HepG2 (cell line): ENCODE results near the gene LMNTD1. TPM values are rescaled to one million over a fixed set of nuclear protein-coding genes. Genes with fewer than 3 reads are reported as not detected.

Experiments used
- ATAC-seq: fragments of 200-7000 bp; cut with Tn5 transposase; 3 replicates; pipeline ENCODE4 v1.9.1; 2020; ENCODE audit warnings: mild to moderate bottlenecking, moderate library complexity
- BruUV-seq: library from RNA; stranded (reverse); fragments of 400-500 nt; replicated peaks from 2 replicates; lab custom pipeline; 2021; lab: Mats Ljungman, UMichigan
- CTCF ChIA-PET: fragments of 300-600 bp; formaldehyde crosslinking; extraction: SDS; loops from one replicate; lab custom pipeline; 2021; ENCODE audit warnings: low total read pairs, inconsistent platforms, low intra/inter-chr PET ratio; lab: Yijun Ruan, JAX
- POLR2A ChIA-PET: fragments of 350-600 bp; sonication (Branson Sonifier 250); formaldehyde crosslinking; loops from one replicate; lab custom pipeline; 2020; ENCODE audit warnings: antibody characterized with exemption, inconsistent platforms; lab: Yijun Ruan, JAX
- DNase-seq: peaks from one replicate; pipeline ENCODE4 v3.0.0-alpha.2; 2015; ENCODE audit warnings: low spot score
- FAIRE-seq: peaks from 3 replicates; lab custom pipeline; 2011; peaks lifted over from hg19 to GRCh38; lab: Jason Lieb, UNC
- H2AFZ ChIP-seq: one replicate; pipeline ENCODE4 v1.6.1; 2011; ENCODE audit warnings: low read length, inconsistent platforms
- H3K27ac ChIP-seq: fragments of 300-600 bp; 3 replicates; pipeline ENCODE4 v1.8.0; 2011; ENCODE audit warnings: mixed run types, mild to moderate bottlenecking, mixed read lengths, low read length, inconsistent platforms; ENCODE audit not compliant: insufficient read depth; ENCODE audit errors: extremely low read length
- H3K27me3 ChIP-seq, 2 experiments: fragments of 200-600 bp in 1 of 2; 2 replicates in 1 of 2; 3 replicates in 1 of 2; pipeline versions ENCODE4 v1.6.0 to v1.8.0; 2011; ENCODE audit warnings: low read length in 2 of 2, mild to moderate bottlenecking in 2 of 2, moderate library complexity in 2 of 2, inconsistent platforms in 1 of 2; ENCODE audit not compliant: insufficient read depth in 2 of 2, control insufficient read depth in 1 of 2
- H3K36me3 ChIP-seq, 2 experiments: fragments of 200-600 bp in 1 of 2; replicated peaks in 1 of 2; 2 replicates in 1 of 2; 3 replicates in 1 of 2; pipeline versions ENCODE4 v1.5.1 to v1.8.0; 2011; ENCODE audit warnings: low read length in 2 of 2, inconsistent platforms in 1 of 2; ENCODE audit not compliant: insufficient read depth in 2 of 2, control insufficient read depth in 1 of 2
- H3K4me1 ChIP-seq: 2 replicates; pipeline ENCODE4 v1.5.1; 2012; ENCODE audit warnings: low read length, inconsistent platforms; ENCODE audit not compliant: insufficient read depth
- H3K4me2 ChIP-seq: 2 replicates; pipeline ENCODE4 v1.6.0; 2011; ENCODE audit warnings: low read depth, low read length, inconsistent platforms
- H3K4me3 ChIP-seq, 3 experiments: fragments of 200-600 bp in 1 of 3; sonication (generic), shearing (Covaris generic) in 1 of 3; replicated peaks in 1 of 3; 2 replicates each; pipeline ENCODE4 v1.5.1; 2011 to 2016; ENCODE audit warnings: low read length in 3 of 3, inconsistent platforms in 2 of 3, low read depth in 2 of 3, mild to moderate bottlenecking in 2 of 3, control low read depth in 1 of 3, mixed read lengths in 1 of 3; ENCODE audit not compliant: insufficient read depth in 1 of 3
- H3K79me2 ChIP-seq: one replicate; pipeline ENCODE4 v1.6.1; 2011; ENCODE audit warnings: low read length, inconsistent platforms; ENCODE audit not compliant: insufficient read depth
- H3K9ac ChIP-seq: 2 replicates; pipeline ENCODE4 v1.6.0; 2011; ENCODE audit warnings: mild to moderate bottlenecking, low read depth, low read length, inconsistent platforms; ENCODE audit not compliant: insufficient read depth
- H3K9me3 ChIP-seq: 2 replicates; pipeline ENCODE4 v1.5.1; 2012; ENCODE audit warnings: mild to moderate bottlenecking, low read length
- H4K20me1 ChIP-seq: 2 replicates; pipeline ENCODE4 v1.6.0; 2011; ENCODE audit warnings: inconsistent platforms, mild to moderate bottlenecking, low read length, moderate library complexity; ENCODE audit not compliant: insufficient read depth
- KAT2B ChIP-seq: fragments of 150-350 bp; IDR thresholded peaks from 2 replicates; pipeline ENCODE4 v1.6.1; 2014; ENCODE audit warnings: low read depth, low read length, borderline replicate concordance
- KMT2A ChIP-seq: sonication (generic); formaldehyde crosslinking; IDR thresholded peaks from 2 replicates; pipeline ENCODE4 v1.4.0; 2020; ENCODE audit warnings: missing genetic modification reagents
- NFYC ChIP-seq: IDR thresholded peaks from 2 replicates; pipeline ENCODE4 v1.6.1; 2016; ENCODE audit warnings: missing genetic modification reagents, missing compliant biosample characterization
- RBFOX2 ChIP-seq: fragments of 200-400 bp; formaldehyde crosslinking; IDR thresholded peaks from 2 replicates; pipeline ENCODE4 v1.6.1; 2017; ENCODE audit warnings: low read depth, mild to moderate bottlenecking, low read length
- SP140L ChIP-seq: sonication (generic); formaldehyde crosslinking; IDR thresholded peaks from 2 replicates; pipeline ENCODE4 v1.4.0; 2020; ENCODE audit warnings: missing genetic modification reagents, borderline replicate concordance
- ZNF816 ChIP-seq: sonication (generic); formaldehyde crosslinking; IDR thresholded peaks from 2 replicates; pipeline ENCODE4 v1.8.0; 2022; ENCODE audit warnings: missing genetic modification reagents, mild to moderate bottlenecking, borderline replicate concordance
- WGBS: methylation state at CpG from one replicate; pipeline ENCODE4 v1.1.6; 2017; ENCODE audit warnings: low lambda C conversion rate; 5-methylcytosine and 5-hydroxymethylcytosine counted together
- in situ Hi-C: cut with HindIII; loops from 2 replicates; pipeline ENCODE4 v1.10.0; 2017; ENCODE audit warnings: low pct_unique_long_range_greater_than_20kb; ENCODE audit not compliant: extremely low pct_ligation_motif_present
- intact Hi-C: fragments of 100-400 bp; cut with micrococcal nuclease; formaldehyde crosslinking; loops from one replicate; pipeline ENCODE4 v1.10.0; 2022; ENCODE audit not compliant: unreplicated experiment
- polyA plus RNA-seq, 8 experiments: library from polyadenylated mRNA; depleted of rRNA in 3 of 8; stranded (reverse) in 7 of 8; unstranded in 1 of 8; fragments of >200 nt; fragmentation: Illumina TruSeq in 4 of 8; extraction: Trizol in 4 of 8; gene quantifications; 2 replicates each; pipeline versions ENCODE4 v1.2.1 to v1.2.3, GENCODE V29; 2011 to 2016; ENCODE audit warnings: low read depth in 4 of 8, missing spikeins in 1 of 8, mixed read lengths in 1 of 8; ENCODE audit not compliant: insufficient read depth in 1 of 8
- total RNA-seq, 5 experiments: library from RNA; depleted of rRNA; stranded (reverse); fragments of >200 nt; fragmentation: Illumina TruSeq; extraction: Trizol; gene quantifications; 2 replicates each; pipeline ENCODE4 v1.2.3, GENCODE V29; 2016; ENCODE audit warnings: low read depth in 1 of 5
- TF ChIP-seq, protein P1 (sequence below): sonication (generic); formaldehyde crosslinking; IDR thresholded peaks from 2 replicates; pipeline ENCODE4 v1.4.0; 2020; ENCODE audit warnings: low read depth, mild to moderate bottlenecking, missing genetic modification reagents
- TF ChIP-seq, protein P2 (sequence below): sonication (generic); formaldehyde crosslinking; IDR thresholded peaks from 2 replicates; pipeline ENCODE4 v1.5.1; 2020; ENCODE audit warnings: mild to moderate bottlenecking, missing genetic modification reagents

Gene LMNTD1
- total and polyA plus RNA-seq, 2 of the 13 experiments (the other 11 are each of a cell fraction or from before 2014, with no cell fraction given), result not detected

DNA sequence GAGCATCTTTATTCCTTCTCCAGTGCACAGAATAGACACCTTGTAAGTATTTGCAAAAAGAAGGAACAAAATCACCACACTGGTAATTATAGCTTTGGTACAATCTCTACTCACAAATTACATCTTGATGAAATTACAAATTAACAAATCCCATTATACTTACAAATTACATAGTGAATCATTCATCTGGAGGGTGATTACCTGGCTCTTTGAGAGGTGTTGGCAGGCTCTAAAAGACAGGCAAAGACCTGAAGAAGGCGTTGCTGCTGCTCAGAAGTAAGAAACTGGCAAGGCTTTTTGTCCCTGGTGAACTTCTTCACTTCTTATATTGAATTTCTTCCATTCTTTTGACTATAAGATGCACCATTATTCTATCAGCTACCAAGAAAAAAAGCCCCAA, 21.7 kb upstream of the LMNTD1 start:
- H3K9me3 ChIP-seq, result no peaks in the 10 kb centered on the region
- FAIRE-seq (no peak), ATAC-seq (no peak), DNase-seq (no peak)
- ChIA-PET POLR2A (no interaction called here), CTCF (no interaction called here)
- in situ Hi-C loops (no loop called here), intact Hi-C loops (no loop called here)
- no peak overlapping the region for H3K4me3 ChIP-seq
- H3K4me2 ChIP-seq, result no peak overlapping the region
- no peak overlapping the region for H2AFZ ChIP-seq
- no peaks in the 10 kb centered on the region for H3K27me3 ChIP-seq
- no peaks in the 10 kb centered on the region for H3K79me2 ChIP-seq
- H3K36me3 ChIP-seq, result no peaks in the 10 kb centered on the region
- no peak overlapping the region for H3K27ac ChIP-seq
- H3K9ac ChIP-seq, result no peak overlapping the region
- 0% methylated on average over 1 of the region's 1 CpG for WGBS
- no TSS peak for BruUV-seq
- H3K4me1 ChIP-seq, result no peaks in the 10 kb centered on the region
- H4K20me1 ChIP-seq, result no peaks in the 10 kb centered on the region
- TF ChIP-seq RBFOX2 (no peak), KMT2A (no peak), SP140L (CRISPR knock-in tag) (no peak), NFYC (no peak), KAT2B (no peak), ZNF816 (CRISPR knock-in tag) (no peak)
- TF ChIP-seq, protein P1, sequence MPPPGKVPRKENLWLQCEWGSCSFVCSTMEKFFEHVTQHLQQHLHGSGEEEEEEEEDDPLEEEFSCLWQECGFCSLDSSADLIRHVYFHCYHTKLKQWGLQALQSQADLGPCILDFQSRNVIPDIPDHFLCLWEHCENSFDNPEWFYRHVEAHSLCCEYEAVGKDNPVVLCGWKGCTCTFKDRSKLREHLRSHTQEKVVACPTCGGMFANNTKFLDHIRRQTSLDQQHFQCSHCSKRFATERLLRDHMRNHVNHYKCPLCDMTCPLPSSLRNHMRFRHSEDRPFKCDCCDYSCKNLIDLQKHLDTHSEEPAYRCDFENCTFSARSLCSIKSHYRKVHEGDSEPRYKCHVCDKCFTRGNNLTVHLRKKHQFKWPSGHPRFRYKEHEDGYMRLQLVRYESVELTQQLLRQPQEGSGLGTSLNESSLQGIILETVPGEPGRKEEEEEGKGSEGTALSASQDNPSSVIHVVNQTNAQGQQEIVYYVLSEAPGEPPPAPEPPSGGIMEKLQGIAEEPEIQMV (CRISPR knock-in tag), result no peak
- TF ChIP-seq, protein P2, sequence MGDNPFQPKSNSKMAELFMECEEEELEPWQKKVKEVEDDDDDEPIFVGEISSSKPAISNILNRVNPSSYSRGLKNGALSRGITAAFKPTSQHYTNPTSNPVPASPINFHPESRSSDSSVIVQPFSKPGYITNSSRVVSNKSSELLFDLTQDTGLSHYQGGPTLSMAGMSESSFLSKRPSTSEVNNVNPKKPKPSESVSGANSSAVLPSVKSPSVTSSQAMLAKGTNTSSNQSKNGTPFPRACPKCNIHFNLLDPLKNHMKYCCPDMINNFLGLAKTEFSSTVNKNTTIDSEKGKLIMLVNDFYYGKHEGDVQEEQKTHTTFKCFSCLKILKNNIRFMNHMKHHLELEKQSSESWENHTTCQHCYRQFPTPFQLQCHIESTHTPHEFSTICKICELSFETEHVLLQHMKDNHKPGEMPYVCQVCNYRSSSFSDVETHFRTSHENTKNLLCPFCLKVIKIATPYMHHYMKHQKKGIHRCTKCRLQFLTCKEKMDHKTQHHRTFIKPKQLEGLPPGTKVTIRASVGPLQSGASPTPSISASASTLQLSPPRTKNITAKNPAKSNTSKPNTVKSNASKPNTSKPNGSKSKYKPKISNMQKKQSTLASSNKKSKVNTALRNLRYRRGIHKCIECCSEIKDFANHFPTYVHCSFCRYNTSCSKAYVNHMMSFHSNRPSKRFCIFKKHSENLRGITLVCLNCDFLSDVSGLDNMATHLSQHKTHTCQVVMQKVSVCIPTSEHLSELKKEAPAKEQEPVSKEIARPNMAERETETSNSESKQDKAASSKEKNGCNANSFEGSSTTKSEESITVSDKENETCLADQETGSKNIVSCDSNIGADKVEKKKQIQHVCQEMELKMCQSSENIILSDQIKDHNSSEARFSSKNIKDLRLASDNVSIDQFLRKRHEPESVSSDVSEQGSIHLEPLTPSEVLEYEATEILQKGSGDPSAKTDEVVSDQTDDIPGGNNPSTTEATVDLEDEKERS (CRISPR knock-in tag), result no peak
